ENCODE results near the gene TRAF1. TPM values are rescaled to one million over a fixed set of nuclear protein-coding genes. Genes with fewer than 3 reads are reported as not detected.

TRAF1 gene
- polyA plus RNA-seq, 10 donors: 2.6 to 5.7 (median 4.1) TPM

DNA sequence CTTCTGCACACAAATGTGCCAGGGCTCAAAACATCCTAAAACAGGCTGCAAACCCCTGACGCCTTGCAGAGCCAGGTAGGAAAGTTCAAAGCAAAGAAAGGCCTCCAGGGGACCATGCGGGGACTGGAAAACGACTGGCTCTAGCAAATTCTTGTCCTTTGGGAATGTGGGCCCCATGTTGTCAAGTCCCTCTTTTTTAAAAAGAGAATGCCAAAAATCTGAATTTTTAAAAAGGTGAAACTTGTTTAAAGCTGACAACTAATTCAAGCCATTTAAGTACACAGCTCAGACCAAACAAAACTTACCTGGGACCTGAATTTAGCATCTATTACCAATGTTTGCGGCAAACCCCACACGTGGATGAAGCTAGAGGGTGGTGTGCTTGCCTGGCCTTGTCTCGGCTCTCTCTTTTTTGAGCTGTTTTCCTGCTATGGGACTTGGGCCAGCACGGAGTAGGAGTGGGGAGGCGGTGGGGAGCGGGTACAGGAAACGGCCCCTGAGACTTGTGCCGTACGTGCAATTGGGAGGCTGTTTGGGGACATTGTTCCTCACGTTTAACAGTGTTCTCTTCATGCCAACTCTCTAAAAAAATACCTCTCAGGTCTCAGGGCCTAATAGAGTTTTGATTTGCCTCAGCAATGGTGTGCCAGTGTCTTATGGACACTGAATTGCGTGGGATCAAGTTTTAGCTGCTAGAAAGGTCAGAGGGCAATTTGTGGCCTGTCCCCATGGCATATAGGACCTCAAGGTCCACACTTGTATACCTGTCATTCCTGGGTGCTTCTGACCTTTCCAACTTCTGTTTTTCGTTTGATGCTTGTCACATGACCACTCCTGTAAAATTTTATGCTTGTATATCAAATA lies 34.5 kb downstream of the TRAF1 start:
- peak in 1 of 3 donors; percentile 52 for DNase-seq

- DNase-seq: no peak
Measured at GRCh38 chr9:120891245-120891883, 35.2 kb downstream of the TRAF1 start.

GRCh38 chr9:120890320-120891244 lies 36.0 kb downstream of the TRAF1 start:
- peak in 2 of 3 donors; percentile 54 to 80 for DNase-seq

DNA sequence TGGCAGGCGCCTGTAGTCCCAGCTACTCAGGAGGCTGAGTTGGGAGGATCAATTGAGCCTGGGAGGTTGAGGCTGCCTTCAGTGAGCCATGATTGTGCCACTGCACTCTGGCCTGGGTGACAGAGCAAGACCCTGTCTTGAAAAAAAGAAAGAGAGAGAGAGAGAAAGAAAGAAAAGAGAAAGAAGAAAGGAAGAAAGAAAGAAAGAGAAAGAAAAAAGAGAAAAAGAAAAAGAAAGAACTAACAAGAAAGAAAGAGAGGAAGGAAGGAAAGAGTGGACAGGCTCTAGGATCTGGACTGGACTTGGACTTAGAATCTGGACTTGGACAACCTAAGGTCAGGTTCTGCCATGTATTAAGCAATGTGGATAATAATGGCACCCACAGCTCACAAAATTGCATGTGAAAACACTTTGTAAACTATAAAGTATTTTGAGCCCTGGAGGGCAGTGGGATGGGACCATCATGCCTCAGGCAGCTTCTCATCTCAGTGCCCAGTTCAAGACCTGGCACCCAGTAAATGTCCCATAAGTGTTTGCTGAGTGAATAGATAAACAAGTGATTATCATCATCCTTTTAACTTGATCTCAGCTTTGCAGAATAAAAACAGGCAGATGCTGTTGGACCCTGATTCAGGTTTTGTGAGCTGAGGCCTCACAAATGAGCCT lies 36.9 kb downstream of the TRAF1 start:
- no peak for DNase-seq

- DNase-seq: no peak
Measured at GRCh38 chr9:120888626-120889025, 38.0 kb downstream of the TRAF1 start.

DNA sequence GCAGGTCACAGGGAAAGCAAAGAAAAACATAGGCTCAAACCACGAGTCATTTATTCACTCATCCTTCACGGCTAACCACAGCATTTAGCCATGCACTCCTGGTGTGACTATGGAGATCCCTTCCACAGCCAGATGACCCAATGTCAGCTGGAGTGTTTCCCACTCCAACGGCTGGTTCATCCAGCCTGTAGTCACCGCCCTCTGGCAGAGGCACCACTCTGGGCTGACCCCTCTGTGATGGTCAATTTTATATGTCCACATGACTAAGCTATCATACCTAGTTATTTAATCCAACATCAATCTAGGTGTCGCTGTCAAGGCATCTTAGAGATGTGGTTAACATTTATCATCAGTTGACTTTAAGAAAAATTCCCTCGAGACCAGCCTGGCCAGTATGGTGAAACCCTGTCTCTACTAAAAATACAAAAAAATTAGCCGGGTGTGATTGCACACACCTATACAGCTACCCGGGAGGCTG lies 40.1 kb downstream of the TRAF1 start:
- DNase-seq: no peak

DNA sequence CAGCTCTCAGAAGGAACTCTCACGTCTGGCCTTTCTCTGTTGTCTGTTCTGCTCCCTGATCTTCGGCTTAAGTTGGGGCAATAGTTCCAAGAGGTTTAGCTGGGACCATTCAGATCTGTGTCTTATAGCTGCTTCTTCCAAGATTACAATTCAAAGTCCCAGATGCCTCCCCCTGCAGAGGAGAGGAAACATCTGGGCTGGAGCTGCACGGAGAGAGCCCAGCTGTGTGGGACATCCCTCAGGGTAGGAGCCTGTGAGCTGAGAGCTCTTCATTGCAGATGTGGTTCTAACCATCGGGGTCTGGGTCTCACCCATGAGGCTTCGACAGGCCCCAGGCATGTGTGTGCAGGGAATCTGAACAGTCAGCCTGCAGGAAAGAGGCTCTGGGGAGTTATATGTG lies 40.6 kb downstream of the TRAF1 start:
- peak in 2 of 3 donors; percentile 52 to 90 for DNase-seq

DNA sequence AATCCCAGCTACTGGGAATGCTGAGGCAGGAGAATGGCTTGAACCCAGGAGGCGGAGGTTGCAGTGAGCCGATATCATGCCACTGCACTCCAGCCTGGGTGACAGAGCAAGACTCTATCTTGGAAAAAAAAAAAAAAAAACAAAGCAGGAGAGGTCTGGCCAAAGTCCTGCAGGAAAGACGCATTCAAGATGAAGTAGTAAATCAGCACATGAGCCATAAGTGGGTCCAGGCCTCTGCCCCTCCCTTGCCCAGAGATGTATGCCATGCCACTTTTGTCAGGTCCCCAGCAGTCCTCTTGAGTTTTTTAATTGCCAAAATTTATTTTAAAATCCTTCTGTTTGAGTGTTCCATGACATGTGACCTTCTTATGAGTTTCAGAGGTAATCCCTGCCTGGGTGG lies 41.1 kb downstream of the TRAF1 start:
- no peak for DNase-seq

DNA sequence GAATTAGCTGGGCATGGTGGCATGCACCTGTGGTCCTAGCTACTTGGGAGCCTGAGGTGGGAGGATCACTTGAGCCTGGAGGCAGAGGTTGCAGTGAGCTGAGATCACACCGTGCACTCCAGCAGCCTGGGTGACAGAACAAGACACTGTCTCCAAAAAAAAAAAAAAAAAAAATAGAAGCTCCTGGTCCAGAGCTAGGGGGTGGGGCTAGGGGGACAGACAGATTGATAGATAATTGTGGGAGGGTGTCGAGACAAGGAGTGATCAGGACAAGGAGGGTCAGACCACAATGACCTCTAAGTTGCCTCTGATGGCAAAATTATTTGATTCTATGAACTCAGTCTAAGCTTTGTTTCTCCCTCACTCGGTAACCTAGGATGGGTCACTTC lies 43.0 kb downstream of the TRAF1 start:
- DNase-seq: no peak

DNA sequence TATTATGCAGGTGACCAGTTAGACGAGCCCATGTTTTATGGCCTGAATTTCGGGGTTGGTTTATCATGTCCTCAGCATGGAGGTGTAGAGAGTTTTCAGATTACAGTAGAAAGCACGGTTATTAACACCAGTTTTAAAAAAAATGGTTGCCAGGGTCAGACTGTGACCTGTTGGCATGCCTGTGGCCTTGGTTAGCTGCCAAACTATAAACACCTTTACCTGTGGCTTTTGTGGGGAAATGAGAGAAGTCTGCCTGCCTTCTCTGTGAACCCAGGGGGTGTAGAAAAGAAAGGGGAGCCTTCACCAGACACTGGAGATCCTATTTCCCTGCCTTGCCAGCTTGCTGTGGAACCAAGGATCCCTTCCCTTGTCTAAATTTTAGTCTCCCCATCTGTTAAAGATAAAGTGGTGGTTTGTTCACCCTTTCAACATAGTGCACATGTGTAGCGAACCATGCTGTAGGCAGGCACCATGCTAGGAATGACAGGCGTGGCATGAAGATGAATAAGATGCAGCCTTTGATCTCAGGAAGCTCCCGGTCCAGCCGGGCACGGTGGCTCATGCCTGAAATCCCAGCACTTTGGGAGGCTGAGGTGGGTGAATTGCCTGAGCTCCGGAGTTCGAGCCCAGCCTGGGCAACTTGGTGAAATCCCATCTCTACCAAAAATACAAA lies 43.5 kb downstream of the TRAF1 start:
- DNase-seq: no peak

DNA sequence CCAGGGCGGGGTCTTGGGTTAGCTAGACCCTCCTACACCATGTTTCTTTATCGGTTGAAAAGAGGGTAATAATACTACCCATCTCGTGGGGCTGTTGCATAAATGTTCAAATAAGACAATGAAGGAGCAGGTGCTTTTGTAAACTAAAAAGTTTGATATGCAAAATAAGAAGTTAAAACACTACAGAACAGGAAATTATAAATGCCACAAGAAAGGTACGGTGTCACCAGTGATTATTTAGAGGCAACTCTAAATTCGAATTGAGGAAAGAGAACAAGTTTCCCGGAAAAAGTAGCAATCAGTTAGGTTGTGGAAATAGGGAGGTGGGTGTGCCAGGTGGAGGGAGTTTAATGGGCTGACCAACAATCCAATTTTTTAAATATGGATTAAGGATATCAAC lies 47.1 kb downstream of the TRAF1 start:
- no peak for DNase-seq

DNA sequence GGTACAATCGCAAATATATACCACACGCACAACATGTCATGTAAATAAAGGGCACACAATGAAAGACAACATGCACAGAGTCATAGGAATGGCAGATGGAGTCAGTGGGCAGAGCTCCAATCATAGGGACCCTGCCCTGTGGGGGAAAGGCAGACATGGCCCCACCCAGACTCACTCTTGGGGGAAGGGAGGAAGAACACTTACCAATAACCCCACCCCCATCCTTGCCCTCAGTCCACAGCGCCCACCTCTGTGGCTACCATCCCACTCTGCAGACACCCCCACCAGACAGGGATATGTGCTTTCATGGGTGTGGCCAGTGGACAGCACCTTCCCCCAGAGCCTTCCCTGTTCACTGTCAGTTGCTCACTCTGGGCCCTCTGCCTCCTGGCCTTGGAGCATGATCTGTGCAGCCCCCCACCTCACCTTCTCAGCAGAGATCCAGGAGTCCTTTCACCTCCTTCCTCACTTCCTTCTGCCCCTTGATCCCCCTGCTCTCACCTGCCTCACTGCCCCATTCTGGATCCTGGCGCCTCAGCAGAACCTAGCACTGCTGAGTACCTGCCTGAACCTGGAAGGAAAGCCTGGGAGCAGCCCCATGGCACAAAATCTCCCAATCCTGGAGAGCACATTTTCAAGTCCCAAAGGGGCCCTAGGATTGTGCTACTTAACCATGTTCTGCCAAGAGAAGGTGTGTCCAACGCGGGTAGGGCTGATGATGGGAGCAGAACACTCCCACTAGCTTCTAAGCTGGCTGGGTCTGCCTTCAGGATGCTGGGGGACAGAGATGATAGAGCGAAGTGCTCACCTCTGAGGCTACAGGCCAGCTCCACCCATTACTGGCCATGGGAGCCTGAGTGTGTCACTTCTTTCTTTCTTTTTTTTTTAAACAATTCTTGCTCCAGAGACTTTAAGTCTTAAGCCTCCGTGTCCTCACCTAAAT lies 48.1 kb downstream of the TRAF1 start:
- no peak for DNase-seq

- peak; percentile 53 to 87 (median 77) for DNase-seq
Measured at GRCh38 chr9:120877276-120878034, 49.1 kb downstream of the TRAF1 start.

- DNase-seq: peak in 2 of 3 donors; percentile 40 to 69
Measured at GRCh38 chr9:120876842-120877240, 49.8 kb downstream of the TRAF1 start, which contains the start of gene PHF19. TSS of gene PHF19 (minus strand) at chr9:120877188. CDS start at chr9:120874741, 2,447 bp downstream.

GRCh38 chr9:120875954-120876841 lies 50.4 kb downstream of the TRAF1 start:
- peak; percentile 79 to 91 (median 88) for DNase-seq

DNA sequence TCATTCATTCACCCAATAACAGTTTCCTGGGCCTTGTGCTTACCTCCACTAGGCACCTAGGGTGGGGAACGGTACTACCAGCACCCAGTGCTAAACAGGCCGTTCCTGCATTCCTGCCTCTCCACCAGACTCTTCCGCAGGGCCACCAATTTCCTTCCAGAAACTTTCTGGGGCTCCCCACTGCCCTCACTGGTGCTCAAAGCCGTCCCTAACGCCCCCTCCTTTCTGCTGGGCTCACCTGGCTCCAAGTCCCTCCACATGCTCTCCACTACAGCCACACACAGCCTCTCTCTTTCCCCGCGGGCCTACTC lies 51.0 kb downstream of the TRAF1 start:
- no peak for DNase-seq

DNA sequence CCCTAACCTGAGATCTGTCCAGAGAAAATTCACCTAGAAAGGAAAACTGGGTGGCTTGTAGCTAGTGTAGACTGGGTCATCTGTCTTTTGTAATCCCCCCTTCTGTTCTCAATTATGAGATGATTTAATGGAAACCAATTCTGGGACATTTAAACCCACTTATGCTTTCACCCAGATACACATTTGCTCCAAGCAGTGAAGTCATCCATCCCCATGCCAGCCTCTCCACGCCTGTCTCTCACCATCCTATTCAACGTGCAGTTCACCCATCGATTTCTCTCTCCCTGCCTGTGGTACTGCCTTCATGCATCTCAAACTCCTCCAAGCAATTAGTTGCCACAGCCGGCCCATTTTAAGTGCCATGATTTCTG lies 51.4 kb downstream of the TRAF1 start:
- no peak for DNase-seq
